SK-N-MC (cell line): ENCODE results near the gene PDZD4.

Source experiments
- EZH2 ChIP-seq: fragments of 200-600 bp; sonication (generic); IDR thresholded peaks from one replicate; pipeline ENCODE4 v1.6.1; 2017; ENCODE audit warnings: antibody characterized with exemption
- POLR2AphosphoS5 ChIP-seq: IDR thresholded peaks from 2 replicates; pipeline ENCODE4 v1.6.1; 2012; ENCODE audit warnings: mild to moderate bottlenecking, low read depth, low read length, borderline replicate concordance

DNA sequence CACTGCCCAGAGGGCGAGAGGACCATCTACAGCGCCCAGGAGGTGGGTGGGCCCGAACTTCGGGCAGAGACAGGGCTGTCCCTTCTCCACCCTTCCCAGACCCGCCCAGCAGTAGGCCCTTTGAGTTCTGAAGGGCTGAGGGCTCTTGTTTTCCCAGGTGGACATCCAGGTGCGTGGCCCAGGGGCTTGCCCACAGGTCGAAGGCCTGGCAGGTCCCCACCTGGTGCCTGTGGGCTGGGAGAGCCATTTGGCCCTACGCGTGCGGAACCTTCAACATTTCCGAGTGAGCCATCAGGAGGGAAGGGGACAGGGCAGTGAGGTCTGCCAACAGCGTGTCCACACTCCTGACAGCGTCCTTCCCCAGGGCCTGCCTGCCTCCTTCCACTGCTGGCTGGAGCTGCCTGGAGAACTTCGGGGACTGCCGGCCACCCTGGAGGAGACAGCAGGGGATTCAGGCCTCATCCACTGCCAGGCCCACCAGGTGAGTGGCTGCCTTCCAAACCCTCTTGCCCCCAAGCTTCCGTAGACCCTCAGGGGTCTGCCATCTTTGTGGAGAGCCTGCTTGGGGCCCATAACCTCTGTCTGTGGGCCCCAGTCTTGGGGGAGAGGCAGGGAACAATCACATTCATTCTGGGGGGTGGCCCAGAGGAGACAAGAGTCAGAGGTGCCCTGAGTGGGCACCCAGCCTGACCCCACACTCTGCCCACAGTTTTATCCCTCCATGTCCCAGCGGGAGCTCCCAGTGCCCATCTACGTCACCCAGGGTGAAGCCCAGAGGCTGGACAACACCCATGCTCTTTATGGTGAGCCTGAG lies 59.5 kb downstream of the PDZD4 start:
- no peak for TF ChIP-seq POLR2AphosphoS5
- no peak for TF ChIP-seq EZH2
